Measurements from ENCODE around the gene FERD3L. TPM values are rescaled to one million over a fixed set of nuclear protein-coding genes. Genes with fewer than 3 reads are reported as not detected.

The FERD3L gene
- total and polyA plus RNA-seq, 4 donors: not detected

DNA sequence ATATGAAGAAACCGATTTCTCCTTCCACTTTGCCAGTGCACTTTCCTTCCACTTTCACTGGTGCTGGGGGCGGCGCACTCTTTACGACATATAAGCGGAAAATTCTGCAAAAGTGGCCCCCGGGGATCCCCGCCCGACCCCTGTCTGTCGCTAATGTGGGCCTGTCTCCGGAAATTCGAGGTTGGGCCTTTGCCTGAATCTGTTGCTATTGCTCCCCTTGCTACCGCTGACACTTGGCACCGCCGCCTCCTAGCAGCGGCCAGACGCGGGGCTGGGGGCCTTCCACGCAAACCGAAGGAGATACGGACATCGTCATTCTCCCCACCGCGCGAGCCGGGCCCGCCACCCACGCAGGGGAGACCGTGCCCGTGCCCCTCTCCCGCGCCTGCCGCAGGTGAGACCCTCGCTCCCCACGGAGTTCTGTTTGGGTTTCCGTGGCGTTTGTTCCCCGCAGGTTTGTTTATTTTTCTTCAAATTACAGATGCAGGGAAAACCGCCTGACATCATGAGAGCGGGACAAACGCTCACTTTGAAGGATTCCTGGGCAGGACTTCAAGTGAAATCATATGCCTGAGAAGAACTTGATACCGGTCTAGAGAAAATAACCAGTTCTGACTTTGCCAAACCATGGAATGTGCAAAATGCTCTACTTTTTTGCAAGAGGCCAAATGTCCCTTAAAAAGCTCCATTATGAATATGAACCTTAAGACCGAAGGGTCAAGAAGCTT is 32.8 kb downstream of the FERD3L start:
- DNase-seq (ENCODE audit: low spot score): no peak
- Histone ChIP-seq H3K36me3 (ENCODE audit: control insufficient read depth in 4 of 4, insufficient read depth in 3 of 4, low read depth in 1 of 4, low read length in 3 of 4) (no peaks in the 10 kb centered on the region), H3K9ac (ENCODE audit: low read depth in 1 of 2, low read length in 2 of 2) (no peak overlapping the region), H3K27ac (ENCODE audit: low read depth in 1 of 2, low read length in 2 of 2) (no peak overlapping the region), H3K4me3 (ENCODE audit: low read depth in 1 of 3, low read length in 3 of 3) (no peak overlapping the region), H3K27me3 (ENCODE audit: control insufficient read depth in 4 of 4, insufficient read depth in 4 of 4, low read length in 3 of 4) (peaks cover 0 to 36% (median 13%) of the 10 kb centered on the region in 4 donors), H3K9me3 (ENCODE audit: control insufficient read depth in 4 of 4, low read length in 3 of 4) (peaks cover 0 to 3% (median under 1%) of the 10 kb centered on the region in 4 donors), H3K4me1 (ENCODE audit: control insufficient read depth in 4 of 4, insufficient read depth in 4 of 4, low read length in 3 of 4) (peaks cover 0 to 17% (median 11%) of the 10 kb centered on the region in 4 donors)
- WGBS: 11% methylated on average over 42 of the region's 42 CpGs
- TF ChIP-seq SP1 (IDR thresholded peaks at IDR 0.05): no peak
- no peak for TF ChIP-seq JUND (IDR thresholded peaks at IDR 0.05)
- no peak for TF ChIP-seq RXRA (IDR thresholded peaks at IDR 0.05)
- TF ChIP-seq FOXA1 (IDR thresholded peaks at IDR 0.05): no peak
- no peak for TF ChIP-seq ATF3 (IDR thresholded peaks at IDR 0.05)
- no peak for TF ChIP-seq ZBTB33 (IDR thresholded peaks at IDR 0.05)
- no peak for TF ChIP-seq TAF1 (conservative IDR thresholded peaks at IDR 0.05)
- TF ChIP-seq MAX (IDR thresholded peaks at IDR 0.05): no peak
- TF ChIP-seq EGR1 (IDR thresholded peaks at IDR 0.05; ENCODE audit: low read depth in 2 of 2): no peak
- TF ChIP-seq YY1 (IDR thresholded peaks at IDR 0.05): no peak
- no peak for TF ChIP-seq RAD21 (IDR thresholded peaks at IDR 0.05)
- TF ChIP-seq NR2F2 (IDR thresholded peaks at IDR 0.05): no peak
- no peak for TF ChIP-seq HNF4A (conservative IDR thresholded peaks at IDR 0.05)
- TF ChIP-seq CTCF (IDR thresholded peaks at IDR 0.05; ENCODE audit: low read depth, low read length, missing input control): no peak
- TF ChIP-seq GABPA (IDR thresholded peaks at IDR 0.05 in 1 of 2, conservative IDR thresholded peaks at IDR 0.05 in 1 of 2): no peak
- TF ChIP-seq FOXA2 (IDR thresholded peaks at IDR 0.05): no peak
- no peak for TF ChIP-seq HNF4G (IDR thresholded peaks at IDR 0.05)
- no peak for TF ChIP-seq REST (IDR thresholded peaks at IDR 0.05)
